ENCODE measurements around the gene PLCB4.

The PLCB4 gene

GRCh38 chr20:9323622-9324021 lies 254.7 kb downstream of the PLCB4 start:
- in situ Hi-C loops (cut with MboI; ENCODE audit: low pct_unique_long_range_greater_than_20kb, low sequenced_read_pairs, unreplicated experiment), result no loop called here
- no peak for DNase-seq (ENCODE audit: low spot score)
- no peak for TF ChIP-seq CTCF (IDR thresholded peaks at IDR 0.05; ENCODE audit: extremely low read depth, insufficient read depth, missing control alignments)

GRCh38 chr20:9329355-9330101 lies 260.6 kb downstream of the PLCB4 start:
- no peak for DNase-seq (ENCODE audit: low spot score)
- in situ Hi-C loops (cut with MboI; ENCODE audit: low pct_unique_long_range_greater_than_20kb, low sequenced_read_pairs, unreplicated experiment), result no loop called here
- TF ChIP-seq CTCF (IDR thresholded peaks at IDR 0.05; ENCODE audit: extremely low read depth, insufficient read depth, missing control alignments), result no peak

- in situ Hi-C loops (cut with MboI; ENCODE audit: low pct_unique_long_range_greater_than_20kb, low sequenced_read_pairs, unreplicated experiment), result no loop called here
- no peak for DNase-seq (ENCODE audit: low spot score)
- no peak for TF ChIP-seq CTCF (IDR thresholded peaks at IDR 0.05; ENCODE audit: extremely low read depth, insufficient read depth, missing control alignments)
These were observed 261.3 kb downstream of the PLCB4 start for GRCh38 chr20:9330151-9330550.

- in situ Hi-C loops (cut with MboI; ENCODE audit: low pct_unique_long_range_greater_than_20kb, low sequenced_read_pairs, unreplicated experiment), result no loop called here
- no peak for DNase-seq (ENCODE audit: low spot score)
- no peak for TF ChIP-seq CTCF (IDR thresholded peaks at IDR 0.05; ENCODE audit: extremely low read depth, insufficient read depth, missing control alignments)
These were observed 263.0 kb downstream of the PLCB4 start for GRCh38 chr20:9331707-9332435.

GRCh38 chr20:9332791-9333479 lies 264.0 kb downstream of the PLCB4 start:
- DNase-seq (ENCODE audit: low spot score), result no peak

More at GRCh38 chr20:9332791-9333479, 264.0 kb downstream of the PLCB4 start:
- no peak for TF ChIP-seq CTCF (IDR thresholded peaks at IDR 0.05; ENCODE audit: extremely low read depth, insufficient read depth, missing control alignments)
- in situ Hi-C loops (cut with MboI; ENCODE audit: low pct_unique_long_range_greater_than_20kb, low sequenced_read_pairs, unreplicated experiment), result no loop called here

All from GM13977 (cell line).